ENCODE data around the gene UTP3.
A peak's percentile ranks its signal among the peaks of the same experiment; 100 is the strongest.
"Not testable (repeated sequence)": the region's sequence is repeated elsewhere in the genome, so short reads cannot be mapped to it uniquely, and the experiment has no call there.

UTP3 gene

DNA sequence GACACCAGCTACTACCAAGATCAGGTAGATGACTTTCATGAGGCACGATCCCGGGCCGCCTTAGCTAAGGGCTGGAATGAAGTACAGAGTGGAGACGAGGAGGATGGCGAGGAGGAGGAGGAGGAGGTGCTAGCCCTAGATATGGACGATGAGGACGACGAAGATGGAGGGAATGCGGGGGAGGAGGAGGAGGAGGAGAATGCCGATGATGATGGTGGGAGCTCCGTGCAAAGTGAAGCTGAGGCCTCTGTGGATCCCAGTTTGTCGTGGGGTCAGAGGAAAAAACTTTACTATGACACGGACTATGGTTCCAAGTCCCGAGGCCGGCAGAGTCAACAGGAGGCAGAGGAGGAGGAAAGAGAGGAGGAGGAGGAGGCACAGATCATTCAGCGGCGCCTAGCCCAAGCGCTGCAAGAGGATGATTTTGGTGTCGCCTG lies 481 bp downstream of the UTP3 start:
- no peak for DNase-seq

GRCh38 chr4:70691661-70692060 lies 3.3 kb downstream of the UTP3 start:
- no peak for DNase-seq

GRCh38 chr4:70694633-70695032 lies 6.3 kb downstream of the UTP3 start:
- DNase-seq: not testable (repeated sequence)

DNA sequence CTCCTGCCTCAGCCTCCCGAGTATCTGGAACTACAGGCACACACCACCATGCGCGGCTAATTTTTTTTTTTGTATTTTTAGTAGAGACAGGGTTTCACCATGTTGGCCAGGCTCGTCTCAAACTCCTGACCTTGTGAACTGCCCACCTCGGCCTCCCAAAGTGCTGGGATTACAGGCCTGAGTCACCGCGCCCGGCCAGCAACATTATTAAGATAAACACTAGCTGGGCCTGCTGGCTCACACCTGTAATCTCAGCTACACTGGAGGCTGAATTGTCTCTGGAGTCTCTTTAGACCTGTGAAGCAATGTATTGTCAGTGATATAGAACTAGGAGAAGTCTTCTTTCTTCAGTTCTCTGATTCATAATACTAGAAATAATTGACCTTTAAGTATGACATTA lies 10.1 kb downstream of the UTP3 start:
- not testable (repeated sequence) for DNase-seq

DNA sequence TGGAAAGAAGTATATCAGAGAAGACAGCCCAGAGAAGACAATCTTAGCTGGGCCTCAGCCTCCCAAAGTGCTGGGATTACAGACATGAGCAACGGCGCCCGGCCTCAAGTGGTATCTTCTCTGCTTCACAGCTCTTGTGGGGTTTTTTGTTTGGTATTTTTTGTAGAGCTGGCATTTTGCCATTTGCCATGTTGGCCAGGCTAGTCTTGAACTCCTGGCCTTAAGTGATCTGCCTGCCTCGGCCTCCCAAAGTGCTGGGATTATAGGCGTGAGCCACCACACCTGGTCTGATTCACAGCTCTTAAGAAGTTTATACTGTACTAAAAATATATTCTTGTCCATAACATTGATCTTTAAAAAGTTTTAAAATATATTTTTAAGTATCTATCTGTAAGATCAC lies 12.4 kb downstream of the UTP3 start:
- DNase-seq: no peak

DNA sequence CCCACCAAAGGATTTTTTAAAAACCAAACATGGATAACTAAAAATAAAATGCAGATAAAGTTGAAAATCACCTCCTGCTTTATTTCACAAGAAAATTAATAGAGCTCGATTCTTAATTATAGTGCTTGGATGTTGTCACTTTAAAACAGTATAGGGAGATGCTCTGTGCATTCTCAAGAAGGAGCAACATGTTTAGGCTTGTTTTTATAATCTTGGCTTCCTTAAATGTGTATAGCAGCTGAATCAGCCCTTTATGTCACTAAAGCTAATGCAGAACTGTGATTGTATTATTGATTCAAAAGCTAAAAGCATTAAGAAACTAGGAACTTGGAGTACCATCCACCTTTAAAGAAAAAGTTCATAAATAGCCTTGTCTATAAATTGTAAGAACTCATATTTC lies 12.9 kb downstream of the UTP3 start:
- no peak for DNase-seq

GRCh38 chr4:70702592-70702991 lies 14.3 kb downstream of the UTP3 start:
- DNase-seq: not testable (repeated sequence)

DNA sequence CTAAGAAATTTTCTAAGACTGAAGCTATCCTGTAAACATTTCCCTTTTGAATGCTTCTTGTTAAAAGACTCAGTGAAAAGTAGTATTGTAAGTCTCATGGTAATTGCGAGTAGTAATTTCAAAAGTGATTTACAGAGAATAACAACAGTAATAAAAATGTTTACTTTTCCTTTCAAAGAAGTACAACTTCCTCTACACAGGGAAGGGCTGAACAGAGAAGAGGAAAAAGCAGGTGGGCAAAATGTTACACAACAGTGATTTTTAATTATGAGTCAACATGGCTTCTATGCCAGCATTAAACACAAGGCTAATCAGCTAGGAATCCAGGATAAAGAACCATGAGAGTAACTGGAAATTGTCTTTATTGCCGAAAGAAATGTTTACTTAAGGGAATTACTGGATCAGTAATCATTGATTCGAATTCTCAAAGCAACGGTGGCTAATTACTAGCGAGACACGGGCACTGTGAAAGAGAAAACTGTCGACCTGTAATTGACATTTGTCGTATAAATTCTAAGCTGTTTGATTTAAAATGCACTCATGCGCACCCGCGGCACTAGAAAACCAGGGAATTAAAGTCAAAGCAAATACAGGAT lies 15.4 kb downstream of the UTP3 start:
- DNase-seq: peak; percentile 57

- DNase-seq: peak; percentile 57
These were observed 16.0 kb downstream of the UTP3 start for GRCh38 chr4:70704215-70704930.

DNA sequence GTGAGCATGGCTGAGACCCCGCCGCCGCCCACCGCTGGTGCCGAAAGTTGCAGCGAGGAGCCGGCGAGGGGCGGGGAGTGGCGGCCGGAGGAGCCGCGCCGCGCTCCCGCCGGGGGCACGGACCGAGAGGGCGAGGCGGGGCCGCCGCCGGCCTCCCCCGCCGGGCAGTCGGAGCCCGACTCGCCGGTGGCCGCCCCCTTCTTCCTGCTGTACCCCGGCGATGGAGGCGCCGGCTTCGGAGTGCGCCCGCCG lies 16.5 kb downstream of the UTP3 start:
- DNase-seq: no peak

DNA sequence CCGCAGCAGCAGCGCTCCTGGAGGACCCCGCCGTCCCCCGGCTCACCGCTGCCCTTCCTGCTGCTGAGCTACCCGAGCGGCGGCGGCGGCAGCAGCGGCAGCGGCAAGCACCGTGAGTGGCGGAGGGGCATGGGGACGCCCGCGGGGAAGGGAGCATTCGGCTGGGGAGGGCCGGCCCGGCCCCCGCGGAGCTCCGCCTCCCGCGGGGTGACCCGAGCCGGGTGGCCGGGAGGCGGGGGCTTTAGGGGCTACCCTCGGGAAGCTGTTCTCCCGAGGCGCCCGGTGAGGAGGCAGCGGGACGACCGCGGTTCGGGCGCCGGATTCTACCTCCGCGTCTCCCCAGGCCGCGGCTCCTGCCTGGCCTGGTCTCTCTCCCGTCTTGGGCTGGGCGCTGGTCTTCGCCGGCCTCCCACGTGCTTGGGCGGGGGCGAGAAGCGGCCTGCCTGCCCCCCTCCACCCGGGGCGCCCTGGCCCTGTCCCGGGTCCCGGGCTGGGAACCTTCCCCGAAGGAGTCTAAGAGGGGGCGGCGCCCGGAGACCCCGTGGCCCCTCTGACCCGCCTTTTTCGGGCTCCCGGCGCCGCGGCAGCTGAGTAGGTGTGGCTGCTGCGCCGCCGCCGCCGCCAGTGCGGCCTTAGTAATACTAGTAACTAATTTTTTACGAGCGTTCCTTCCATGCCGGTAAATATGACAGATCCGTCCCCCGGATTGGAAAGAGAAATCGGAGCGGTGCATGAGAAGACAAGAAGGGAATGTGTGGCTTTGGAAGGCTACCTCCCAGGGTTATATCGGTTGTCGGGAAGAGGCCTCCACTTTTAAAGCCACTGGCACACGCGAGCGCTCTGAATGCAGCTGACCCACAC lies 17.1 kb downstream of the UTP3 start:
- DNase-seq: peak; percentile 55

DNA sequence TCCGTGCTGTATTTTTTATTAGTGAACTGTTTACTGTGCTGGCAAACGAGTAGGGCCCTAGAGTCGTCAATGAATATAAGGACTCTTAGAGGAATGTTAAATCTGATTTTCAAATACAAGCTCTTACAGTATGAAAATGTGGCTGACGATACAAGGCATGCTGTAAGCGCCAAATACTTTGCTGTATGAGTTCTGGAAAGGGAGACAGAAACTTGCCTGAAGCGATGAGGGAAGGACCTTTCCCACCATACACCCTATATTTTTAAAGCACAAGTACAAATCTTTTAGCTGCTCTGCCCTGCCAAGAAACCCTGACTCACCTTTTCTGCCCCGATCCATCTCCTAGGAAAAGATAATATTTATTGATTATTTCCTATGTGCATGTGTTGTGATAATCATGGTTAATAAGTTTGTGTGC lies 17.7 kb downstream of the UTP3 start:
- no peak for DNase-seq

DNA sequence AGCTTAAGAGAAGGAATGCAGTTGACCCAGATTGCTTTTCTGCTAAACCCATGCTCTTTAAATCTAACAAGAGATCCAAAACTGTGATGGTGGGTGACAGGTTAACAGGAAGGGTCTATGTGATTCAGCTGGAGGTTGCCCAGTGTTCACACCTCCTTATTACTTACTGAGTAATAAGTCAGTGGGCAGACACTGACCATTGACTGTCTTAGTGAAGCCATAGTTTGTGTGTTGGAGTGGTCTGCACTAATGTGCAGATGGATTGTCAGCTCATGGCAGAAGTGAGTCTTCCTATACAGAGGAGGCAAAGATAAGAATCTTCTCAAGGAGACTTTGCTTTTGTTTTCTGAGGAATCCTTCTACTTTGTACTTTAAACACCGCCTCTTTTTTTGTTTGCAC lies 18.2 kb downstream of the UTP3 start:
- DNase-seq: no peak

DNA sequence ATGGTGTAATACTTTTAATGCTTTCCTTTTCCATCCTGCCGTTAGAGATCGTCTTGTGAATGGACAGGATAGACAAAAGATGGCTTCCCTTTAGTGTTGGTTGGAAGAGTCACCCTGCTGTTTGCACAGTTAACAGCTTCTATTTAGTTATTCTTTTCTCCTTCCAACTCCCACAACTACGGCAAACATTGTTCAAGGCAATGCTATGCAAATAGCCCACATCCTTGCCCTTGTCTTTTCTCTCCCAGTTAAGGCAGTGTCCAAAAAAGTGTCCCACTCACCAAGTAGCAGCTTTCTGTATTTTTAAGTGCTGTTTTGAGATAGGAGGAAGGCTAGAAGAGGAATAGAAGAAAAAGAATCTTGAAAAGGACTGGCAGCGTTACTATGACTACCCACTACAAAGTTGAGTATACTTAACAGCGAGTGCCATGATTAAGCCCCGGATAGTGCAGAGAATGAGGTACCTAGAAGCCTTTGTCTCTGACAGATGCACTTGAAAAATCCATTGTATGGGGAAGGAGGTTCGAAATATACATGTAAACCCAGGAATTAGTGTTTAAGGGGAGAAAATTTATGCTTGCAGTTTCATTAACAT lies 21.4 kb downstream of the UTP3 start:
- DNase-seq: no peak

DNA sequence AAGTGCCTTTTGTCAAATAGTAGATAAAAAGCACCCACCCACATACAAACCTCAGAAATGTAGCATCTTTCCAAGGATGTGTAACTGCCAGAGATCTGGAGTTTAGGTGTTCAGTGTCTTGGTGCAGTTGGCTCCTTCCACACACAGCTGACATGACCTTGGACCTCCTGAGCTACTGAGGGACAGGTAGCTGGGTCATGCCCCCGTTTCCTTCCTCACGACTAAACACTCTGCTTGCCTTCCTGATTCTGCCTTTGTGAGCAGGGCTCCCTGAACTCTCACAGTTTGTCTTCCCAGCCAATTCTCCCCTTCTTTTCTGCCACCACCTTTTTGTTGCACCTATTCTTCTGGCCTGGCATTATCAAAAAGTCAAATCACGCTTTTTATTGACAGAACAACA lies 23.3 kb downstream of the UTP3 start:
- DNase-seq: no peak

- DNase-seq: no peak
These were observed 23.8 kb downstream of the UTP3 start for GRCh38 chr4:70712150-70712549.

DNA sequence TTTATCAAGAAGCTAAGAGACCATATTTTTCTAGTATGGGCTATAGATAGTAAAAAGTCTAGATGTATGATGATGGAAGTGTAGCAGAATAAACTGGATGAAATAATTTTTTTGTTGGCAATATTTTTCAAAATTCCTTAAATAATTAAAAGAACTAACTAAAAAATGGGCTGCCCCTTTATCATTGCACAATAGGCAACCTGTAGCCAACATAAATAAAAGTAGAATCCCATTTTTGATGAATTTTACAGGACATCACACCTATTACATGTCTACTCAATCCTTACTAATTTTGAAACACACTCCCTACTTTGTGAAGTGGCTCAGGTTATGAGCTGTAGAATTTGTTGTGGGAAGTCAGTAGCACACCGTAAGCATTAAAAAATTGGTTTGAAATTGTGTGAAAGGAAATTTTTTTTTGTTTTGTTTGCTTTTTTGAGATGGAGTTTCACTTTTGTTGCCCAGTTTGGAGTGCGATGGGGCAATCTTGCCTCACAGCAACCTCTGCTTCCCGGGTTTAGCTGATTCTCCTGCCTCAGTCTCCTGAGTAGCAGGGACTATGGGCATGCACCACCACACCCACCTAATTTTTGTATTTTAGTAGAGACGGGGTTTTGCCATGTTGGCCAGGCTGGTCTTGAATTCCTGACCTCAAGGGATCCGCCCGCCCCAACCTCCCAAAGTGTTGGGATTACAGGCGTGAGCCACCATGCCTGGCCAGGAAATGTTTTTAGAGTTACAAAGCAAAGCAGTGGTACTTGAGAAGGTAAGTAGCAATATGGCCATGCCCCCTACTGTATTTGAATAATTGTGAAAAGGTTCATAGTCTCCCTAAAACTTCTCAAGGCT lies 24.5 kb downstream of the UTP3 start:
- DNase-seq: no peak

DNA sequence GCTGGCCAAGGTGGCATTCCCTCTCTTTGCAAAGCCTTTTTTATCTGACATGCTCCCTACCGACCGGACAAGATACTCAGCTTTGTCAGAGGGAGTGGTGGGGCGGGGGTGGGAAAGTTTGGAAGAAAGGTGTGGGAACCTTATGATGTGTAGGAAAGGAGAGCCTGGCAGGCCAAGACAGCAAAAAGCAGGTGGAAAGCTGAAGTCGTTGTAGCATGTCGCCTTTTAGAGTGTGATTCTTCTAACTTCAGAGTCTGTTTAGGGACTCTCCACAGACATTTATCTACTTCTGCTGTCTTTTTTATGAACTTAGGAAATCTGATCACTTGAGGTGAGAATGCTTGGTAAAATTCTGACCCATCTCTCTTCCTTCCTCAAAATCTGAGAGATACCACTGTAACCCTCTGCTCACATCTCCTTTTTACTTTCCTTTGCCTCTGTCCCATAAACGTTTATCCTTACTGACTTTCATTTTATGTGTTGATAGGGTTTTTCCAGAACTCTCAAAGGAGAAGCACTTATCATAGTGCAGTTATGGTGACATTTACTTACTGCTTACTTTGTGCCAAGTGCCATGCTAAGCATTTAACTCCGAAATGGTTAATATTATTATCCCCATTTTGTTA lies 25.2 kb downstream of the UTP3 start:
- no peak for DNase-seq

GRCh38 chr4:70714079-70714887 lies 26.0 kb downstream of the UTP3 start:
- DNase-seq: no peak

DNA sequence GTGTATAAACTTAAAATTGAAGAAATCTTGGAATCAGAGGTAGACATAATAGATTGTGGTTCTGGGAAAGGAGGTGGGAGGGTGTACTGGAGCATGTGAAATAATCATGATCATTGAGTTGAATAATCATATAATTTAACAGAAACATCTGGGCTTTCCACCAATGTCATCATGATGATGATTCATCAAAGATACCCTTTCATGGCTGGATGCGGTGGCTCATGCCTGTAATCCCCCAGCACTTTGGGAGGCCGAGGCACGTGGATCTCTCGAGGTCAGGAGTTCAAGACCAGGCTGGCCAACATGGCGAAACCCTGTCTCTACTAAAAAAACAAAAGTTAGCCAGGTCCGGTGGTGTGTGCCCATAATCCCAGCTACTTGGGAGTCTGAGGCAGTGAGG lies 26.8 kb downstream of the UTP3 start:
- DNase-seq: no peak

DNA sequence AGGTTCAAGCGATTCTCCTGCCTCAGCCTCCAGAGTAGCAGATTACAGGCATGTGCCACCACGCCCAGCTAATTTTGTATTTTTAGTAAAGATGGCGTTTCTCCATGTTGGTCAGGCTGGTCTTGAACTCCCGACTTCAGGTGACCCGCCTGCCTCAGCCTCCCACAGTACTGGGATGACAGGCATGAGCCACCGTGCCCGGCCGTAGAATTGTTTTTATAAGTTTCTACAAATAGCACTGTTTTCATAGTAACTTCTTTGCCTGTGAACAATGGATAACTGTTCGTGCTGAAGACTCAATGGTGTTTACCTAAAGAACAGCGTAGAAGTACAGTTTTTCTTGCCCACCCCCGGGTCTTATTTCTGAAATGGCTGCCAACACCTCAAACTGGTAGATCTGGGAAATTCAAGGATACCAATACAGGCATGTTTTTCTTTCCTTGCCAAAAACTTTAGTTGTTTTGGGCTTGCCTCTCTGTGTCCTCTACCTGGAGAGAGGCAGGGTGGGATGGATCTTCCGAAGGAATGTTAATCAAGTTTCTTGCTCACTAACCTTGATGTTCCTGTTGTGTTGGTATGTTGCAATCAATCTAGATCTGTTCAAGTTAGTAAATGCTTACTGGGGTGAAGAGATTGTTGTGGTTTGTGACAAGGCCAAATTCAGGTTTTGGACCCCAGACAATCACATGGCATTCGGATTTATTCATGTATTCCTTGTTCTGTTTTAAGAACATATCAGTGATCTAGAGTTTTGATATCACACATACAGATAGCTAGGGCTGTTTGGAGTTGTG lies 30.7 kb downstream of the UTP3 start:
- no peak for DNase-seq

Measured in SHP77 treated with DMSO at 0.1 percent for 48 hours (cell line).